ENCODE data around the gene VAV2. TPM values are rescaled to one million over a fixed set of nuclear protein-coding genes. Genes with fewer than 3 reads are reported as not detected.

The VAV2 gene
- total RNA-seq, 3 donors from 2014 or later (not counting 1 experiment from before 2014, with no cell fraction given), result 3.9 to 5.1 (median 4.8) TPM

DNA sequence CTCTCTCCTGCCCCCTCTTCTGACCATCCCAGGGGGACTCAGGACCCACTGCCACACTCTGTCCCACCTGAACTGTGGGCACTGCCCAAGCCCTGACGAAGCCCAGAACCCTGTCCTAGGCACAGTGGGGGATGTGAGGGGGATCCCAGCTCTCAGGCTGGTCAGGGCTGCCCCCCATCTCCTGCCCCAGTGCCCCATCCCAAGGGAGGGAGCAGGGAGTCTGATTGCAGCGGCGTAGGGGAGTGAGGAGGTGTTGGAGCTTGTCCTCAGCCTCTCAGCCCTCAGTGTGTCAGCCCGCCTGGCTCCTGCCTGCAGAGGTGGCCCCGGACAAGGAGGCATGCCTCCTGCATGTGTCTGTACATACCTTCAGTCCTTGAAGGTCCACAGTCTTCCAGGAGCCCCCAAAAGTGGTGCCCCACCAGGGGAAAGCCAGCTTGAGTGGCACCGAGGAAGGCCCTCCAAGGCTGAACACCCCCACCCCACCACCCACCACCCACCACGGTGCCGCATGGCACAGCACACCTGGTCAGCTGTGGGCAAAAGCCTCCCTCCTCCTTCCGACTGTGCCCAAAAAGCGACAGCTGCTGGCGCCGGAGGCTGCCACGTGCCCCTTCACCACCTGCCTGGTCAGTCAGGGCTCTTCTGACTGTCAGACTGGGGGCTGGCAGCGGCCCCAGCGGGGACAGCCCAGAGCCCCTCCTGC lies 254.9 kb downstream of the VAV2 start:
- no peak for TF ChIP-seq CTCF (IDR thresholded peaks at IDR 0.05)
- peaks cover 21% of the 10 kb centered on the region for H3K4me1 ChIP-seq (ENCODE audit: control insufficient read depth, insufficient read depth, low read length)
- Mint-ChIP-seq H3K4me1 (peaks cover 6 to 16% of the 10 kb centered on the region in 2 donors), H3K9me3 (no peaks in the 10 kb centered on the region), H3K27me3 (ENCODE audit: low read depth in 2 of 2) (no peaks in the 10 kb centered on the region), H3K36me3 (no peaks in the 10 kb centered on the region), H3K4me3 (peak overlapping the region; percentile 28), H3K27ac (peak overlapping the region in 1 of 2 donors; percentile 79)
- H3K4me3 ChIP-seq (ENCODE audit: low read length), result no peak overlapping the region
- 55% methylated on average over 15 of the region's 15 CpGs for WGBS (ENCODE audit: insufficient coverage)
- intact Hi-C loops (cut with micrococcal nuclease), result no loop called here
- DNase-seq (no peak), ATAC-seq (no peak)
- no peaks in the 10 kb centered on the region for H3K27me3 ChIP-seq (ENCODE audit: control insufficient read depth, insufficient read depth, low read length)
- H3K36me3 ChIP-seq (ENCODE audit: control insufficient read depth, insufficient read depth, low read length), result no peaks in the 10 kb centered on the region
- no peaks in the 10 kb centered on the region for H3K9me3 ChIP-seq (ENCODE audit: control insufficient read depth, insufficient read depth, low read length)
- H3K27ac ChIP-seq (ENCODE audit: low read length), result peak overlapping the region; percentile 16

- Mint-ChIP-seq H3K4me3 (no peak overlapping the region), H3K27ac (no peak overlapping the region), H3K27me3 (ENCODE audit: low read depth in 2 of 2) (no peaks in the 10 kb centered on the region), H3K4me1 (peaks cover 6 to 16% of the 10 kb centered on the region in 2 donors), H3K9me3 (no peaks in the 10 kb centered on the region), H3K36me3 (no peaks in the 10 kb centered on the region)
- H3K4me1 ChIP-seq (ENCODE audit: control insufficient read depth, insufficient read depth, low read length), result peaks cover 21% of the 10 kb centered on the region
- no peaks in the 10 kb centered on the region for H3K9me3 ChIP-seq (ENCODE audit: control insufficient read depth, insufficient read depth, low read length)
- ATAC-seq (no peak), DNase-seq (no peak)
- 85% methylated on average over 6 of the region's 8 CpGs for WGBS (ENCODE audit: insufficient coverage)
- intact Hi-C loops (cut with micrococcal nuclease), result no loop called here
- H3K36me3 ChIP-seq (ENCODE audit: control insufficient read depth, insufficient read depth, low read length), result no peaks in the 10 kb centered on the region
- no peak for TF ChIP-seq CTCF (IDR thresholded peaks at IDR 0.05)
- no peaks in the 10 kb centered on the region for H3K27me3 ChIP-seq (ENCODE audit: control insufficient read depth, insufficient read depth, low read length)
- H3K27ac ChIP-seq (ENCODE audit: low read length), result no peak overlapping the region
- no peak overlapping the region for H3K4me3 ChIP-seq (ENCODE audit: low read length)
Measured at GRCh38 chr9:133735931-133736330, 256.2 kb downstream of the VAV2 start.

- no peak overlapping the region for H3K4me3 Mint-ChIP-seq
- DNase-seq (no peak), ATAC-seq (no peak)
- Histone ChIP-seq H3K4me3 (ENCODE audit: low read length) (no peak overlapping the region), H3K36me3 (ENCODE audit: control insufficient read depth, insufficient read depth, low read length) (no peaks in the 10 kb centered on the region), H3K27ac (ENCODE audit: low read length) (no peak overlapping the region), H3K9me3 (ENCODE audit: control insufficient read depth, insufficient read depth, low read length) (no peaks in the 10 kb centered on the region), H3K27me3 (ENCODE audit: control insufficient read depth, insufficient read depth, low read length) (no peaks in the 10 kb centered on the region), H3K4me1 (ENCODE audit: control insufficient read depth, insufficient read depth, low read length) (peaks cover 21% of the 10 kb centered on the region)
- peaks cover 6 to 16% of the 10 kb centered on the region in 2 donors for H3K4me1 Mint-ChIP-seq
- H3K27me3 Mint-ChIP-seq (ENCODE audit: low read depth in 2 of 2), result no peaks in the 10 kb centered on the region
- intact Hi-C loops (cut with micrococcal nuclease), result no loop called here
- no peaks in the 10 kb centered on the region for H3K36me3 Mint-ChIP-seq
- no peak overlapping the region for H3K27ac Mint-ChIP-seq
- WGBS (ENCODE audit: insufficient coverage), result 73% methylated on average over 10 of the region's 10 CpGs
- no peak for TF ChIP-seq CTCF (IDR thresholded peaks at IDR 0.05)
- no peaks in the 10 kb centered on the region for H3K9me3 Mint-ChIP-seq
Measured at GRCh38 chr9:133735415-133735775, 256.7 kb downstream of the VAV2 start.
